ENCODE results near the gene ABCB4.

The ABCB4 gene

DNA sequence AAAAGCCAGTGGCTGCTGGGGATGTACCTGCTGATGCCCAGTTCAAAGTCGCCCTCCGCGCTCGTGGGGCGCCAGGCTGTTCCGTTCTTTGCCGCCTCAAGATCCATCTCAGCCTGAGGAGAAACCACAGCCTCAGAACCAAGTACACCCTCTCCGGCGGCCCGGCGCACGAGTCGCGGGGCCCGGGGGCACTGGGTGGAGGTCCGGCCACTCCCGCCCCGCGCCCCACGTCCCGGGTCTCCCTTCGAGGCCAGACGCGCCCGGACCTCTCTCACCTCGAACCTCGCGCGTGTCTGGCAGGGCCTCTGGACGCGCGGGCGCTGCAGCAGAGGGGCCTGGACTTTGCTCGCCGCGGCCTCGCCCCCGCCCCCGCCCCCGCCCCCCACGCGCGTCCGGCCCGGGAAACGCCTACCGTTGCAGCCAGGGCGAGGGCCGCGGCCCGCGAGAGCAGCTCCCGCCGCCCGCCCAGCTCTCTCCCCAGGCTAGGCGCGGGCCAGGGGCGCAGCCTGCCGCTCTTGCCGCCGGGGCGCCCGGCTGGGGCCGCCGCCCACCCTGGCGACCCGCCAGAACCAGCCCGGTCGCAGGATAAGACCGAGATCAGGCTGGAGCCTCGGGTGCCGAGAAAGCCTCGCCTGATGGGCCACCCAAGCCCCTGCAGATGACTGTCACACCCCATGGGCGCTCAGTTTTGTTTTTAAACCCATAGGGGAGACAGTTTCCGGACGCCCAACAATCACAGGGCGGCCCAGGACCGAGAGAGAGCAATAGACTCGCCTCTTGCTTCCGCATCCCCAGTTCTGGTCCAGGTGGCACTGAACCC lies at the start of gene ABCB4:
TSS of gene ABCB4 (minus strand) at position 322 of the 820 bp plus-strand sequence. CDS start at position 107, 215 bp downstream.
- no peak for DNase-seq (ENCODE audit: low spot score)

- DNase-seq (ENCODE audit: low spot score) = no peak
Observed at GRCh38 chr7:87518735-87519134, 43.3 kb upstream of the ABCB4 start.

DNA sequence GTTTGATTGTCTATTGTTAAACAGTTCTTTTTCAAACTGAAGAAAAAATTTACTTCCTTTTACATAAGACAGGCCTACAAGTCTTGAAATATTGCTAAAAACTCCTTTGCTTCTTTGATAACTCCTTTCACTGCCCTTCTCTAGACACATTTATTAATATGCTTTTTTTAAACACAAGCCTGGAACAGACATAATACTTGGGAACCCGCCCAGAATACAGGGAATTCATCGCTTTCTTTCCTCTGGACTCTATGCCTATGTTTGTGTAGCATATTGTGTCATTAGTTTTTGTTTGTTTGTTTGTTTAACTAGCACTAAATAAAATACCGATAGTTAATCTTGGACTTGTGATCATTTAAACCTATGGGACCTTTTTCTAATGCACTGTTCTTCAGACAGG lies 42.4 kb upstream of the ABCB4 start:
- DNase-seq (ENCODE audit: low spot score) = no peak

DNA sequence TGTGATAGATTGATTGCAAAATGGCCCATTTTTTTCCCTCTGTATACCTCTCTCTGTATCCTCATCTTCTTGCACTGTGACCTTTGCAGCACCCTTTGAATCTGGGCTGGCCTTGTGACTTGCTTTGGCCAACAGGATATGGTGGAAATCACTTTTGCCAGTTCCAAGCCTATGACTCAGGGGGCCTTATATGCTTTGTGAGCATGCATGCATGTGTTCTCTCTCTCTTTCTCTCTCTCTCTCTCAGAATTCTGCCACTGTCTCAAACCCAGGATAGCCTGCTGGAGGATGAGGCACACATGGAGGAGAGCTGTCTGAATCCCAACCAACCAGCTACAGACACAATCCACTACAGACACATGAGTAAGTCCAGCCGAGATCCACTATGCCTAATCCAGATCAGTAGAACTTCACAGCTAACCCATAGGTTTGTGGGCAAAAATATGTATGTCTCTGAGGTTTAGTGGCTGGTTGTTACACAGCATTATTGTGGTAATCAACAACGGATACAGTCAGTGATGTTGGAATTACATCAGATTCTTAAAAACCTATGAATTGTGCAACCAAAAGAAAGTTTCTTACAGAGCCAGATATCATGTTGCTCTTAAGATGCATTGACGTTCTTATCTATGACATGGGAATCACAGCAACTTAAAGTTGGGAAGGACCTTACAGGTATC lies 41.8 kb upstream of the ABCB4 start:
- no peak for DNase-seq (ENCODE audit: low spot score)

GRCh38 chr7:87513735-87514335 lies 38.4 kb upstream of the ABCB4 start:
- no peak for DNase-seq (ENCODE audit: low spot score)

DNA sequence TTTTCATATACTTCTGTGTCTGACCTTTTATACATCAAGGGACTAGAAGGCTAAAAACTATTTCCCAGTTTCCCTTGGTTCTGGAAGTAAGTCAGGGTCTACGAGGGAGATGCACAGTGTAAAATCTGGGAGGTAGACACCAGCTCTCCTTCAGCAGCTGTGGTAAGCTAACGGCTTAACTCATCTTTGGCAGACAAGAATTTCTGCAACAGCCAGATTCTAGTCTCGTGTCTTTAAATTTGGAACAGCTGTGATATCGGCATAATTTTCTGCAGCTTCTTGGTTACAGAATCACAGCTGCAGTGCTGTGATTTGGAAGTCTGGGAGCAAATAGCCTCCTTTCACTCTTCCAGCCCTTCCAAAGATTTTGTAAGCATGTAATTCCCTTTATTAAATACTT lies 37.4 kb upstream of the ABCB4 start:
- no peak for DNase-seq (ENCODE audit: low spot score)

- DNase-seq (ENCODE audit: low spot score) = no peak
Observed at GRCh38 chr7:87511510-87511909, 36.0 kb upstream of the ABCB4 start.

DNA sequence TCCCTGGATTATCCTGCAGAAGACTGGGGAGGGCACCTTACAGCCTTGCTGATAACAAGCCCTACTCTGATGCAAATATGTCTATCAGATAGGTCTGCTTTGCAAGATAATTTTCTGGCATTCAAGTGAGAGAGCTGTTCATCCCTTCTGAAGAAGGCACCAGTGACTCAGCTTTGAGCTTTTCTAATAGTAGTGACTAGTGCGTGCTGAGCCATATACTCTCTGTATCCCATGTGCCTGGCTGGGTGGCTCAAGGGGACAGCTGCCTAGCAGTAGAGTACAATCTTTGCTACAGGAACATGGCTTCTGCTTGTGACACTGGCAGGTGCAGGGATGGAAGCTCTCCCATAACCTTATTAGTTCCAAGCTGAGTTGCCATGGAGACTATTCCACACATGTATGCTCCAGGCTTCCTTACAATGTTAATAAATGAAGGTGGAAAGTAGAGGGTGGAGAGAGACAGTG lies 35.0 kb upstream of the ABCB4 start:
- DNase-seq (ENCODE audit: low spot score) = peak; percentile 20

DNA sequence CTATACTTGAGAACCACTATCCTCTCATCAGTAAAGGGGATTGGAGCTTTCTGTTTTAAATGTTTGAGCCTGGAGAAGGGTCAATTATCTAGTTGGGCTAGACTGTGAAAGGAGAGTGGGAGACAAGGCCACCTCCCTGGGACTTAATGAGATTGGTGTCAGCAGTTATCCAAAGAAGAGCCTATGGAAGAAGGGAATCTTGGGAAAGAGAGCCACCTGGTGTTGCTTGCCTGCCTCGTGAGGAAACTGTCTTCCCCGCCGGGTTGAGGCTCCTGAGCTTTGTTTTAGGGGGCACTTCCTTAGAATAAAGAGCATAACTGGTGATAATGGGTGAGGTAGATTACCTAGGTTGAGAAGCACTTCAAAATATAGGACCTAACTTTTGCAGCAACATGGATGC lies 32.0 kb upstream of the ABCB4 start:
- no peak for DNase-seq (ENCODE audit: low spot score)

GRCh38 chr7:87506246-87507180 lies 31.0 kb upstream of the ABCB4 start:
- peak; percentile 29 for DNase-seq (ENCODE audit: low spot score)

DNA sequence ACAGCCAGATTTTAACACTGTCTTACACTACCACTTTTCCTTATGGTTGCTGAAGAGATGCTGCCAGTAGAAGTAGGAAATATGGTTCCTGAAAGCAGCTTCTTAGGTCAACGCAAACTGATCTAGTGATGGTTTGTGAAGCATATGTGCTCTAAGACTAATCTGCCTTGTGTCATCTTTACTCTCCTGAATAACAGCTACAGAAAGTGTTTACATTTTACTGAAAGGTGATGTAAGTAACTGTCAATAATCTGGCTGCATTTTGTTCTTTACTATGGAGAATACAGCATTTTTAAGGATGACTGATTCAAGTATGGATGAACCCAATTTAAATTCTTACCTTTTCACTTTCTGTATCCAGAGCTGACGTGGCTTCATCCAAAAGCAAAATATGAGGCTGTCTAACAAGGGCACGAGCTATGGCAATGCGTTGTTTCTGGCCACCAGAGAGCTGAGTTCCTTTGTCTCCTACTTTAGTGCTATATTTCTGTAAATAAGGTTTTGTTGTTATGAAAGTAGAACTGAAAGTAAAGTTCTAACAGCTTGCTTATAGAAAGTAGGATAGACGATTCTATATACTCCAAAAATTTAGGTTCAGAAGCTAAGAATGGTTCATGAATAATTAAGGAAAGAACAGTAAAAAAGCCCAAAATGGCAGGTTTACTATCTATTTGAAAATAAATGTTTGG lies 30.2 kb upstream of the ABCB4 start:
- no peak for DNase-seq (ENCODE audit: low spot score)

DNA sequence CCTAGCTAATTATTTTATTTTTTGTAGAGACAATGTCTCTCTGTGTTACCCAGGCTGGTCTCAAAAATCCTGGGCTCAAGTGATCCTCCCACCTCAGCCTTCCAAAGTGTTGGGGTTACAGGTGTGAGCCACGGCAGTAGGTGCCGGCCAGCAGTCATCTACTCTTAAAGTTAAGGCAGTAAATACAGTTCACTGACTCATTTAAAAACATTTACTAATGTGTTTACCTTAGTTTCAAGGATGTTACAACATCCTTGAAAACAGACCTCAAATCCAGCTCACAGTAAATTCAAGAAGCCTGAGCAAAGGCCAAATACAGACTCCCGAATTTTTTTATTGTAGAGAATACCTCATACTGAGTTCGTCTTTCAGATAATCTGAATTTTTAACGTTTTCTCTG lies 29.6 kb upstream of the ABCB4 start:
- DNase-seq (ENCODE audit: low spot score) = no peak

GRCh38 chr7:87499494-87499893 lies 24.0 kb upstream of the ABCB4 start:
- no peak for DNase-seq (ENCODE audit: low spot score)

DNA sequence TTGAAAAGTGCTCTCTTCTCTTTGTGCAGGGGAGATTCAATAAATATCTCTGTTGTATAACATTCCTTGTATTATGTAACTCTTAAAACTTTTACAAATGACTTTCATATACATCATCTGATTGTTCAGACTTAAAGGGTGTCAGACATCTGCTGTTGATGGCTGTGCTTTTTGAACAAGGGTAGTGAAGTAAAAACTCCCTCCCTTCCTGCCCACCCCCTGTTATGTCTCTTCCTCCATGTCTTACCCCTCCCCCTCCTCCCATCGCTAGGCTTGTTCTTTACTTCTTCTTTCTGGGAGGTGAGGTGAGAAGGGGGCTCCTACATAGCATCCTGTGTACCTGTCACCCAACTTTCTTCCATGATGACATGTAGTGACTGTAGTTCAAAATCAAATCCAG lies 23.4 kb upstream of the ABCB4 start:
- DNase-seq (ENCODE audit: low spot score) = no peak

DNA sequence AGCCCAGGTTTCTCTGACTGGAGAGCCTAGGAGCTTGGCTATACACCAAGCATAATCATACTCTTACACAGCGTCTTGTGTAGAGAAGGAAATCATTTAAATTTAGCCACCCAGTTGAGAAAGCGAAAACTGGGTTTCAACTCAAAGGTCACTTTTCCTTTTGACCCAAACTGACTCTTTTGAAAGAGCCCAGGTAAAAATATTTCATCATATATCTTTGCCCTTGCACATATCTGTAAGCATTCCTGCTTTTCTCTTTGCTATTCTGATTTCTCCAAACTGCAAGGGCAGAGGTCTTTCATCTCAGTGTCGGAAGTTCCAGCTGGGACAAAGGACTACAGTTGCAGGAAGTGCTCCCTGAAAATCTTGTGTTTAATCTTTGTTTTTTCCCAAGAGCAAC lies 22.0 kb upstream of the ABCB4 start:
- DNase-seq (ENCODE audit: low spot score) = no peak

DNA sequence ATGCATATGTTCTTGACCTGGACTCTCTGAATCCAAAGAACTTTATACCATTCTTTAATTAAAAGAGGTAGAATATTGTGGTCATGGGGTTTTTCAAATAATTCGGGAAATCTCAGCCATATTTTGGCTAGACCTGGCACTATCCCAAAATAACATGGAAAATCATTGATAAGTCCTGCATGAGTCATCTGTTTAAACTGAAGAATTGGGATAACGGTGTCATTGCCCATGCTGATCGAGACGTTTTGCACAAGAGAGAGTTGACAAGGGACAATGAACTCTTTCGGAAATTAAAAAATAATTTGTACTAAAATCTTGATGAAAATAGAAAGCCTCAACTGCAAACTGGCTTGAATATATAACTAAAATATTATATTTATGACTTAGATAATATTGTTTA lies 19.9 kb upstream of the ABCB4 start:
- DNase-seq (ENCODE audit: low spot score) = no peak

DNA sequence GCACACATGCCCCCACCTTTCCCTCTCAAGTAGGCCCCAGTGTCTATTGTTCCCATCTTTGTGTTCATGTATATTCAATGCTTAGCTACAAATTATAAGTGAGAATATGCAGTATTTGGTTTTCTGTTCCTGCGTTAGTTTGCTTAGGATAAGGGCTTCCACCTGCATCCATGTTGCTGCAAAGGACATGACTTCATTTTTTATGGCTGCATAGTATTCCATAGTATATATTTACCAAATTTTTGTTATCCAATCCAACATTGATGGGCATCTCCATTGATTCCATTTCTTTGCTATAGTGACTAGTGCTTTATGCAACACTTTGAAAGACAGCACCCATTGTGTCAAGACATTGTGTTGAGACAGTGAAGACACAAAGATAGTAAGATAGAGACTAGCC lies 19.0 kb upstream of the ABCB4 start:
- DNase-seq (ENCODE audit: low spot score) = no peak

GRCh38 chr7:87483131-87483530 lies 7.7 kb upstream of the ABCB4 start:
- DNase-seq (ENCODE audit: low spot score) = no peak

DNA sequence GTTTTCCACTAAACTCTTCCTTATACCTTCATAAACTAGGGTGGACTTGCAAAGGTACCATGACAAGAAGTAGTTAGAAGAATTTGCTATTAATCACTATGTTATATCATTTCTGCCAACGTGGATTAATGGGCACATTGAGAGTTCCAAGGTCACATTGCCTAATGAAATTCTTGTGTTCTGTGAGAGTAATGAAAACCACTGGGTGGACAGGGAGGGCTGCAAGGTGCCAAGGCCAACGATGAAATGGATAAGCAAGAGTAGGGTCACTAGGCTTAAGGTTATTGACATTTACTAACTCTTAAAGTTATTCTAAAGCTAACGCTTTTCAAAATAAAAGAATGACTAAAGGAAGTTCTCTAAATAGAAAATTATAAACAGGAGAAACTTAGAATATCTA lies 6.6 kb upstream of the ABCB4 start:
- no peak for DNase-seq (ENCODE audit: low spot score)

- no peak for DNase-seq (ENCODE audit: low spot score)
Observed at GRCh38 chr7:87480386-87480785, 4.9 kb upstream of the ABCB4 start.

DNA sequence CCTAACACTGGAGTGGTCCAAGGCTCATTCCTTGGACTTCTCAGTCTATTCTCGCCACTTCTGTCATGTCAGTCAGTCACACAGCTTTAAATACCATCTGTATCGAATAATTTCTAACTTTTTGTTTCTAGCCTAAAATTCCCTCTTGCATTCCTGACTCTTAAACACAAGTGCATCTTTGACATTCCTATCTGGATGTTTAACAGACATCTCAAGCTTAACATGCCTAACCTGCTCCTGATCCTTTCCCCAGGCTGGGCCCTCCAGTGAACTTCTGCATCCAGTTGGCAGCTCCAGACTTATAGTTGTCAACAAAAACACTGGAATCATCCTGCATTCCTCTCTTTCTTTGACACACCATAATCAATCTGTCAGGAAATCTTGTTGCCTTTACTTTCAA lies 4.5 kb upstream of the ABCB4 start:
- no peak for DNase-seq (ENCODE audit: low spot score)

Measured in Ammon's horn (tissue), 1 donor.